Stimulated activated naive CD8-positive, alpha-beta T cell treated with anti-CD3 and anti-CD28 coated beads, Interleukin-15, Interleukin-2, amounts not matched to agents 100 U/mL and 50 U/mL, for 24 hours (primary cell): ENCODE results near the gene SLC43A2.
"Not testable (repeated sequence)": the region's sequence is repeated elsewhere in the genome, so short reads cannot be mapped to it uniquely, and the experiment has no call there.

Experiments
- ATAC-seq: fragments of 150-1000 bp; cut with Tn5 transposase; one replicate; pipeline ENCODE4 v1.10.0; 2021
- DNase-seq: peaks from one replicate; pipeline ENCODE4 v3.0.0; 2021

The SLC43A2 gene

DNA sequence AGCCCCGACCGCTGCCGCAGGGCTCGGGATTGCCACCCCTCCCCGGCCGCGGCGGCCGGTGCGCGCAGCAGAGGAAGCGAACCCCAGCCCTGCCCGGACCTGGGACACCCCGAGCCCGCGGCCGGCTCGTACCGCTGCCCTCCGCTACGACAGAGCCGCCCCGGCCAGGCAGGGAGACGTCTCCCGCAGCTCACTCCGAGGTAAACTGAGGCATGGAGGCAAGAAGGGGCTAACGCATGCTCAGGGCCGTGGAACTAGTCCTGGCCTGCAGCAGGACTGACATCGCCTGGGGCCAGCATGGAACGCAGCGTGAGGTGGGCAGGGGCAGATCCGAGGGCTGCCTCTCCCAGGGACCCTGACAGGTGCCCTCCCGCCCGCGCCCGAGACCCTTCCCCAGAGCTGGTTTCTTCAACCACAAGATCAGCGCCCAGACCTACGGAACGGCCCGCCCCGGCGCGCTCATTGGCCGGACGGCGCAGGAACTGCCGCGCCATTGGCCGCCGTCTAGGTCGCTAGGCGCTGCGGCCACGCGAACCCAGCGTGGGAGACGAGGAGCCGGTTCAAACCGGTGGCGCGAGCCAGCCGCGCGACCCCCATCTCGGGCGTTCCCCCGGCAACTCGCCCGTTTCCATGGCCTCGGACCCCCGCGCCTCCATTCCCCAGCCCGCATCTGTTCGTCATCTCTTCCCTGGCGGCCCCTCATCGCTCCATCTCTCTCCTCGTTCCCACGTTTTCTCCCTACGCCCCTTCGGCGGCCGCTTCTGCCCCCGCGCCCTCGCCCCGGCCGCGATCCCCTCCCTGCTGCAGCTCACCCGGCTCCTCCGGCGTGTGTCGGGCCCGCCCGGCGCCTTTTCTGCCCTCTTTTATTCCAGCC is at the start of gene SLC43A2:
Gene SLC43A2, minus strand, starts transcription at position 853 of the 874 bp plus-strand sequence. CDS start 960 bp downstream, outside the sequence.
- DNase-seq = peak; percentile 85
- ATAC-seq = peak; percentile 75

DNA sequence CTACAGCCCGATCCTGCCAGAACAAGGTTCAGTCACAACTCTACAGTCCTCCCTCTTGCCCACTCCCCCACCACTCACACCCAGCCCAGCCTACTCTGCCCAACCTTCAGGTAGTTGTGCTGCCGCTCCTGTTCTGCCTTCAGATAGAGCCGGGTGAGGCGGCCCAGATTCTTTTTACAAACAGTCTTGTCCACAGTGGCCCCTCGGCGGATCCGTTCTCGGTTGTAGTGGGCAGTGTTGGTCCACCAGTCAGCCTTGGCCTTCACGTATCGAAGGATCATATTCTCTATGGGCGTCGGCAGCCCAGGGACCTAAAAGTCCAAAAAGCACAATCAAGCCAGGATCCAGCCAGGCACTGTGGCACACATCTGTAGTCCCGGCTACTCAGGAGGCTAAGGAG is 47.8 kb upstream of the SLC43A2 start:
- no peak for ATAC-seq
- DNase-seq = no peak

DNA sequence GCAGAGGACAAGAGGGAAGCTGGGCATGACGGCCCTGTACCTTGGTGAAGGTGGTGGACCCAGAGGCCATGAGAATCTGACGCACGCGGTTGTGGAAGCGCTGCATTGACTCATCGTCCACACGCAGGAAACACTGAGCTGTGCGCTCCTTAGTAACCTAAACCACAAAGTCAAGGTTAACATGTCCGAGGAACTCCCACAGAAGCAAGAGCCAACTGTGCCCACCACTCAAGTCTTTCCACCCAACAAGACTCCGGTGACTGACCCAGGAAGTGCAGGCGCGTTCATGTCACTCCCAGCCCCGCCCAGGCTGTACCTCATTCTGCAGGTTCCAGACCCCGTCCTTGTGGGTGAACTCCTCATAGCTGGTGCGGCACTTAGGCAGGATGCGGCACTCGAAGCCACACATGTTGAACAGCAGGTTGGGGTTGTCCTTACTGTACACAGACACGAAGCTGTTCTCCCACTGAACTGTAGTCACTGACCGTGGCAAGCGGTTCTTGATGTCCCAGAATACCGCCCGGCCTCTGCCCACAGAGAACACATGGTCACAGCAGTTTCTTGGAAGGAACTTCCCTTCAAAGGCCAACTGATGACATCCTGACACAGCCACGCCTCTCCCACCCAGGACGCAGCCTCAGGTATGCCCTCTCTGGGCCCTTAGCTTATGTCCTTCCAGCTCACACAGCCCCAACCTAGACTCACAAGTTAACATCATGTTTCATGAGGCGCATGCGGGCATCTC is 44.6 kb upstream of the SLC43A2 start:
- peak; percentile 14 for DNase-seq
- ATAC-seq = peak; percentile 25

DNA sequence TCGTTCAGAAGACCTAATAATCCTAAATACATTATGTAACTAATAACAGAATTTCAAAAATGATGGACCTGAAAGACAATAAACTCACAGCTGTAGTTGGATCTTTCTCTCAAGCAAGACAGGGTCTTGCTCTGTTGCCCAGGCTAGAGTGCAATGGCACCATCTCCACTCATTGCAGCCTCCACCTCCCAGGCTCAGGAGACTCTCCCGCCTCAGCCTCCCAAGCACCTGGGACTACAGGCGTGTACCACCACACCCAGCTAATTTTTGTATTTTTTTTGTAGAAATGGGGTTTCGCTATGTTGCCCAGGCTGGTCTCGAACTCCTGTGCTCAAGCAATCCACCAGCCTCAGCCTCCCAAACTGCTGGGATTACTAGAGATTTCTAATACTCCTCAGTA is 35.3 kb upstream of the SLC43A2 start:
- not testable (repeated sequence) for DNase-seq, ATAC-seq

DNA sequence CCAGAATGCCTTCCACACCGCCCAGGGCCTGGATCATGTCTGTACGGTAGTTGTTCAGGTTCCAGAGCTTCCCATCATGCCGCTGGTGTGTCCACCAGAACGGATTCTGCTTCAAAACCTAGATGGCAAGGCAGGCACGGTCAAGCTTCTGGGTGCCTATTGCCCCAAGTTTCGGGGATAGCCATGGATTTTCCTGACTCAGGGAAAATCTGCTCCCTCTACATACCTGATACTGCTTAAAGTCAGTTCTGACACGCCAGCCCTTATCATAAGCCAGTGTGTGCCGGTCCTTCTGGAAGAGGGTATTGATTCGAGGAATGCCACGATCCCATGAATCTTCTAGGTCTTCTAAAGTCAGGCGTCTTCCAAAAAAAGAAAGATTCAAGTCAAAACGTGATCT is 32.4 kb upstream of the SLC43A2 start:
- ATAC-seq (no peak), DNase-seq (no peak)

DNA sequence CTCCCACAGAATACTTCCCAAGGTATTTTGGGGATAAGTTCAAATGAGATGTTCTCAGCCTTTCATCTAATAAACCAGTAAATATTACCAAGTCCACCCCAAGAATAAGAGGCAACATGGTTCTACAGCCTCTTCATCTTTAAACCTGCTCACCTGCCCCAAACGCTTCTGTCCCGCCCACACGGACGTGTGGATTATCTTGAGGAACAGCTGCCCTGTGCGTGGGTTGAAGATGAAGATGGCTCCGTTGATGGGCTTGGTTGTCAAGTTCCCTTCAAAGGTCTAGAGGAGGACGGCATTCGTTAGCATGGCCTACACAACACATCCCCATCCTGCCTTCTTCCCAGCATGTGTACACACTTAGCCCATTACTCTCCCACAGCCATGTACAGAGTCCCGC is 29.5 kb upstream of the SLC43A2 start:
- DNase-seq (no peak), ATAC-seq (no peak)

DNA sequence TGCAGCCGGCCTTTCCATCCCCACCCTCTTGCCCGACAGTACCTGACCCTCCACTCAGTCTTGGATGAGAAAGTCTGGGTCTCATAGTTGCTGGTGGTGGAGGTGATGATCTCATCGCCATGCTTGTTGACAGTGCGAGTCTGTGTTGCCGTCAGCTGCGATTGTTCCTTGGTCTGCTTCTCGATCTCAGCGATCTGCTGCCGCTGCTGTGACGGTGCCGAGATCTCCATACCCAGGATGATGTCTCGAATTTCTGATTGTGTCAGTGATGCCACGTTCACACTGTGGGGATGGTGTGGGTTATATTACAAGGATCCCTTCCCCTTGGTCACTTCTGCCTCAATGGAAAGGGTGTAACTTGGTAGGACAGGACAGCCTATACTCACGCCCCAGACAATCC is 25.1 kb upstream of the SLC43A2 start:
- ATAC-seq (no peak), DNase-seq (no peak)

DNA sequence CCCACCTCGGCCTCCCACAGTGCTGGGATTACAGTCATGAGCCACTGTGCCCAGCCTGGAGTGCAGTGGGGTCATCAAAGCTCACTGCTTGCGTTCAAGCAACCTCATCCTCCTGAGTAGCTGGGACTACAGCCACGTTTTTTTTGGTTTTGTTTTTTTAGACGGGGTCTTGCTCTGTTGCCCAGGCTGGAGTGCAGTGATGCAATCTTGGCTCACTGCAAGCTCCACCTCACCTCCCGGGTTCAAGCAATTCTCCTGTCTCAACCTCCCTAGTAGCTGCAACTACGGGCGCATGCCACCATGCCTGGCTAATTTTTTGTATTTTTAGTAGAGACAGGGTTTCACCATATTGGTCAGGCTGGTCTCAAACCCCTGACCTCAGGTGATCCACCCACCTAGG is 24.2 kb upstream of the SLC43A2 start:
- not testable (repeated sequence) for DNase-seq, ATAC-seq

DNA sequence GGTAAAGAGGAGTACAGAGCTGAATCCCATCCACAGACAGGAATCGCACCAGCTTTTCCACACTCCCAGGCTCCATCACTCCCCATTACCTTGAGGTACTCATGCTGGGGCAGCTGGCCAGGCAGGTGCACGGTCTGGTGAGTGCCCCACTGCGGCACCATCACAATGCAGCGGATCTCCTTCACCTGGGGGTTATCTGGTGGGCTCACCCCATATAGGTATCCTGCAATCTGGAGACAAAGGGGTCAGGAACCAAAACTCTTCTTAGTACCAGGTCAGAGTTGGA is 22.9 kb upstream of the SLC43A2 start:
- DNase-seq = no peak
- ATAC-seq = no peak

DNA sequence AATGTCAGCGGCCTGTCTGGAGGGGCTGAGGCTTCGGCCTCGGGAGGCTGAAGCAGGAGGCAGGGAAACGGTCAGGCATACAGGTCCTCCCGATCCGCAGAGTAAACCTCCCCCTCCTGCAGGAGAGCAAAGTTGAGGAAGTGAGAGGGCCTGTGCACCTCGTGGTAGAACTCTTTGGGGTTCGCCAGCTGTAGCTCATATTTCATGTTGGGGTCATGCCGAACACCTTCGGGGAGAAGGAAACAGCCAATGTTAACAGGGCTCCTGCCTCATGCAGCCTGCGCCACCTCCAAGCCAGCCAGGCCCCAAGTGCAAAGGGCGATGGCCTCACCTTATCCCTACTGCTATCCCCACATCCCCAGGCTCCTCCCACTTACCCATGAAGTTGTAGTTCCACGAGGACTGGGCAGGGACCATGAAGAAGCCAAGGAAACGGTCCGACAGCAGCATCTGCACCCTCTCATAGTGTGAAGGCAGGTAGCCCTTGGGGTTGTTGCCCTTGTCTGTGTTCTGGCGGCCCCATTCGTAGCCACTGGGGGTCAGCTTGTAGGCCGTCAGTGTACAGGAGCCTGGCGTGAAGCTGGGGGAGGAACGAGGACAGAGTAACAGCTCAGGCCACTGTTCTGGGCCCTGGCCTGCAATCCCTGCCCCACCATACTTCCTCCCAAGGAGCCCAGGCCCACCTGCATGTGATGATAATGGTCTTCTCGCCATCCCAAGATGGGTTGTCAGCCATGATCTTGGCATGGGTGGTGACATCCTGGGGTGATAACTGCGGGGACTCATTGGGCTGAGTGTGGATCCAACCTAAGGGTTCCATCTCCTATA is 22.3 kb upstream of the SLC43A2 start:
- no peak for DNase-seq
- ATAC-seq = no peak

DNA sequence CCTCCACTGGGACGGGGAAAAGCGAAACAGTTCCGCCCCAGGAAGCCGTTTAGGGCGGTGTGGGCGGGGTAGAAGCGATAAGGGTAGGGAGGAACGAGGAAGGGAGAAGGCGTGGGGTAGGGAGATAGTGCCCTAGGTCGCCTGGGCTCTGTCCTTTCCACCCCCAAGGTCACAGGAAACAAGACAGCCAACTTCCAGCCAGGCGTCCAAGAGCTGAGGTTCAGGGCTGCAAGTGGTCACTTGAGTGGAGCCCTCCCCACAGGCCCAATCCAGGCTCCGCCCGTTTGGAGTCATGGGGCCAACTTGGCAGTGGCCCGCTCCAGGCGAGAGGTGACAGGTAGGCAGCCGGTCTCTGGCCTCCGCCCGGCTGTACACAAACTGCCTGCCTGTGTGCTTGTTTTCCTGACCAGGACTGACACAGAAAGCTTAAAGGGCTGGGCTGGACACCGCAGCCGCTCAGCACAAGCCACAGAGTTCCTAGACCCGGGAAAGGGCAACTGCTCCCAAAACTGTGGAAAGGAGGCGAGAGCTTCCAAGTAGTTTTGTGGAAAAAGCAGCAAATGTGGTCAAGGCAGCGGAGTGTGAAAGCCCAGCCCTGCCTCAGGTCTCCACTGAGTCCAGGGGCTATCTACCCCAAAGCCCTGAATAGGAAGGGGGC is 21.3 kb upstream of the SLC43A2 start, which contains the start of gene RILP:
Gene RILP, minus strand, starts transcription at position 23 of the 658 bp plus-strand sequence. CDS start 62 bp downstream, outside the sequence.
- DNase-seq (no peak), ATAC-seq (peak; percentile 6)

DNA sequence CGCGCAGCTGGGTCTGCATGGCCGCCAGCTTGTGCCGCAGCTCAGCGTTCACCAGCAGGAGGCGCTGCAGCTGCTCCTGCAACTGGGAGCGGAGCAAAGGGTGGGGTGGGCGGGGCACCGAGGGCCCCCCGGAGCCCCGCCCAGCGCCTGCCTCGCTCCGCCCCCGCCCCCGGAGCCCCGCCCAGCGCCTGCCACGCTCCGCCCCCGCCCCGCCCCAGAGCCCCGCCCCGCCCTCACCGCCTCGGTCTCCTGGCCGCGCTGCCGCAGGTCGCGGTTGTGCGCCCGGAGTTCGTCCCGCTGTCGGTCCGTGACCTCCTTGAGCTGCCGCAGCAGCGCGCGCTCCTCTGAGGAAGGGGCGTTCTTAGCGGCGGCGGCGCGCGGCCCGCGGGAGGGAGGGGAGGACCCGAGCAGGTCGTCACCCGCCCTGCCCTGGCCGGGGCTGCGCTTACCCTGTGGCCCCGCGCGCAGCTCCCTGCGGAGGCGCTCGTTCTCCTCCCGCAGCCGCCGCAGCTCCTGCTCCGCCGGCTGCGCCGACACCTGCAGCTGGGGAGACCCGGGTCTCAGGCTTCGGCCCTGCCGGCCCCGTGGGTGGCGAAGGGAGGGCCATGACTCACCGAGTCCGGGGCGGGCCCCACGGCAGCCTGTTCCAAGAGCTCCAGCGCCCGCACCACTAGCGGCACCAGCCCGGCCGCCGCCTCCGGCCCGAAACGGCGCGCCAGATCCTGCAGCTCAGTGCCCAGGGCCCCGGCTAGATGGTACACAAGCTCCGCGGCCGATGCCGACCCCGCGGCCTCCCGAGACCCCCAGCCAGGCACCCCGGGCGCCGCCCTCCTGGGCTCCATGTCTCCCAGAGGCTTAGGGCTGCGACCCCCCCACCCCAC is 20.6 kb upstream of the SLC43A2 start:
- ATAC-seq (peak; percentile 78), DNase-seq (peak; percentile 95)

DNA sequence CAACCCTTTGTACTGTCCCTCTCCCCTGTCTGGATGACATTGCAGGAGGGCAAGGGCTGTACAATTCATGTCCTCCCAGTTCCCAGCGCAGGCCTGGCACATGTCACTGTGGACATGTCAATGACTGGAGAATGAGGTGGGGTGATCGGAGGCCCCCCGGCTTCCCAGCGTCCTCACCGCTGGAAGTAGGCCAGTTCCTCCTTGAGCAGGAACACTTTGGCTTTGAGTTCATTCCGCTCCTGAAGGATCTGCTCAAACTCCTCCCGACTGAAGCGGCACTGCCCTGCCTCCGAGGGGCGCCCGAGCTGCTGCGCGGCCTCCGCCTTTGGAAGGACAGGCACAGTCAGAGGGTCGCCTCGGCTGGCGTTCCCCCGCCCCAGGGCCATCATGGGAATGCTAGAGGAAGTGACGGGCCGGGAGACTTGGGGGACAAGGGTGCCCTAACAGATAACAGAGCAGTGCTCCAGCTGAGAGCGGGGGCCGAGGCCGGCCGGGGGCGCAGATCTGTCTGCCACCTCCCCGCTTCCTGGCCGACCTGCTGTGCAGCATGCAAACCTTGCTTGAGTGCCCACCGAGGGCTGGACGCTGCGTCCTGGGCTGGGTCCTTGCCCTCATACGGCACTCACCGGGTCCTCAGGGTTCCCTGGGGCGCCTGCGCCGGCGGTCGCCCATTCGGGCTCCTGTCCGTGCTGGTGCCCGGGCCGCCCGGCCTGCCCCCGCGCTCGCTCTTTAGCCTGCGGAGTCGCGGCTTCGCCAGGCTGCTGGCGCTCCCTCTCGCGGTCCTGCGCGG is 19.7 kb upstream of the SLC43A2 start:
- DNase-seq (peak; percentile 39), ATAC-seq (peak; percentile 4)

DNA sequence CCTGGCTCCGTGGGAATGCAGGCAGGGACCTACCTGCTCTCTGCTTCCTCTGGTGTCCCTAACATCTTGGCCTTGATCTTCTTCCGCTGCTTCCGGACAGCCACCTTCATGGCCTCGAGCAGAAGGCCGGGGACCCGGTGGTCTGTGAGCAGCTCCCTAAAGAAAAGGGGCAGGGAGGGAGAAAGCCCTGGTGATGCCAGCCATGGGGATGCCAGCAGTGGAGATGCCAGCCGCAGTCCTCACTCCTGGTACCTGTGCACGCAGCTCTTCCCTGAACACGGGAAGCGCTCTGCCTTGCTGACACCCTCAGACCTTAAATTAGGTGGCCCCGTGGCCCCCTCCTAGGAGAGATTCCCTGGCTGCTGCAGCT is 19.2 kb upstream of the SLC43A2 start:
- DNase-seq = no peak
- no peak for ATAC-seq

DNA sequence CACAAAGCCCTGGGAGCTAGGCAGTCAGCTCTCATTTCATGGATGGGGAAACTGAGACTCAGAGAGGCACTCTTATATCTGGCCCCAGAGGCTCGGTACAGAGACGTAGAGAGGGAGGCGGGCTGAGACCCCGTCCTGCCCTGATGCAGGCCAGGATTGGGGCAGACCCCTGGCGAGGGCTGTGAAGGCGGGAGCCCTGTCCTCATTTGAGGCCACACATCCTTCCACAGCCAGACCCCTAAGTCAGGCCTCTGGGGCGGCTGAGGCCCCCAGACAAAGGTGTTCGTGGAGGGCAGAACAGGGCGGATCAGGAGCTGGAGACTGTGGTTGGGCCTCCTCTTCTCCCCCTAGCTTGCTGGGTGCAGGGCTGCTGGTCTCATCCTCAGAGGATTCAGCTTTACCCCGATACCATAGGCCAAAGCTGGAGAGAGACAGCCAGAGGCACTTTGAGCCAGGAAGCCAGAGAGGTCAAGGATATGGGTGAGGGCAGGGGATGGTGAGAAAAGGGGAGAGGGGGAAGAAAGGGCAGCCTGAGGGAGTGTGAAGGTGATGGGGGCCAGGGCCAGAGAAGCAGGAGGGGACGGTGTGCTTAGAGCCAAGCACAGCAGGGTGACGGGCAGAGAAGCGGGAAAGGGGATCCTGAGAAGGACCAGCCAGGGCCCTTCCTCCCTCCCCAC is 17.7 kb upstream of the SLC43A2 start:
- no peak for ATAC-seq

DNA sequence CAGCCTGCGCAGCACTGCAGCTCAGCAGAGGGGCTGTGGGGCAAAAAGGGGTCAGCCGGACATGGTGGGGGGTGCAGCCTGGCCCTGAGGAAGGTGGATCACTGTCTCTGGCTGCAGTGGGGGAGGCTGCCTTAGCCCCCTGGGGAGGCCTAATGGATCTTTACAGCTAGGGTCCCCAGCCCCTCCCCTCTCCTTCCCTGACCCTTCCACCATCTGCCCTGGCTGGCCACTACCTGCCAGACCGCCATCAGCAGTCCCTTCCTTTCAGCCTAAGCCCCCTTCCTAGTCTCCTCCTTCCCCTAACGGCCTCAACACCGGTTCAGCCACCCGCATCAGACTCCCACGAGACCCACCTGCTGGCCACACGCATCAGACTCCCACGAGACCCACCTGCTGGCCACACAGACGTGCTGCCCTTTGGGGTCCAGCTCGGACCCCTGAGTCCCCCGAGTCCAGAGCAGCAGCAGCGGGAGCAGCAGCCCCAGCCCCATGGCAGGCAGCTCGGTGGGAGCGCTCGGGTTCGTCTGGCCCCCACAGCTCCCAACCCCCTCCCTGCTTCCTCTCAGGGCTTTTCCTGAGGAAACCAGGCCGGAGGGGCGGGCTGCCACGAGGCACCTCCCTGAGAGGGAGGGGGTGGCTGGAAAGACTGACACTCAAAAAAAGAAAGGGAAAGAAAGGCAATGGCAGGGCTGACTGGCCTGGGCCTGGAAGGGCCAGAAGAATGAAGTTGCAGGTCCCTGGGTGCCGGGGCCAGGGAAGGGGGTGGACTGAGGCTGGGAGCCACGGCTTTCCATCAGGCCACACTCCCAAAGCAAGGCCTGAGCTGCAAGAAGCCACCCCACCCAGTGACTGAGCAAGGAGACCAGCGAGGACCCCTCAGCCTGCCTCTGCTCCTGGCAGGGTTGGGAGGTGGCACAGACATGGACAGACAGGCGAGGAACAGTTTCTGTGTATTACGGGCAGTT is 16.9 kb upstream of the SLC43A2 start, which contains the start of gene SCARF1:
Gene SCARF1, minus strand, starts transcription at position 526 of the 965 bp plus-strand sequence. Its CDS starts 35 bp downstream, at position 491.
- no peak for ATAC-seq
- DNase-seq = peak; percentile 33

More for the DNA sequence above, 17.7 kb upstream of the SLC43A2 start:
- DNase-seq = no peak

DNA sequence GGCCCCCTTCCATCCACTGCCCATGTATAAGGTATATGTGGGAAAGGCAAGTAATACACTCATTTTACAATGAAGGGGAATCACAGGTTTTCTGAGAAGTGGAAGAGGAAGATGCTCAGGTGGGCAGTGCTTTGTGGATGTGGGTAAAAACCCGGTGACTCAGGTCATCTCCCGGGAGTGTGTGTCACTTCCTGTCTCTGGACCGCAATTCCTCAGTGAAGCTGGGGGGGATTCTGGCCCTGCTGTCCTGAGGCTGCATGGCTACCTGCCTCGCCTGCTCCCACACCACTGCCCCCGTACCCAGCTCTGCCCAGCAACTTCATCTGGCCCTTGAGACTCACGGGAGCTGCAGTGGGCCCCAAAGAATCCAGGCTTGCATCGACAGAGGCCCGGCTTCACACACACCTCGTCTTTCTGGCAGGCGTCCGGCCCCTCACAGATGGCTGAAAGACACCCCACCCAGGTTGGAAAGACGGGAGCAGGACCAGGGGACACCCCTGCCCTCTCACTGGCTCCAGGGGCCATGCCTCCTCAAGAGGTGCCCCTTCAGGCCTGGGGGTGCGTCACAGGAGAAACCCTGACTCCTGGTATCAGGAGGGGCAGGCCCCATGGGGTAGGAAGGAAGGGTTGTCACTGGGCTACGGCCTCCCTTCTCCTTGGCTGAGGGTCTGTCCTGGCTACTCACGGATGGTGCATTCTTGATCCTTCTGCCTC is 16.0 kb upstream of the SLC43A2 start:
- DNase-seq (peak; percentile 63), ATAC-seq (peak; percentile 31)
